Smooth muscle cell (in vitro differentiated cells): ENCODE results near the gene NRG3. TPM values are rescaled to one million over a fixed set of nuclear protein-coding genes. Genes with fewer than 3 reads are reported as not detected.
A peak's percentile ranks its signal among the peaks of the same experiment; 100 is the strongest.

ENCODE experiments used
- DNase-seq: peaks from one replicate; lab custom pipeline; 2025; ENCODE audit not compliant: unreplicated experiment; lab: John Stamatoyannopoulos, UW
- H2AFZ ChIP-seq: fragments of 200-600 bp; sonication (generic); 2 replicates; pipeline ENCODE4 v1.6.0; 2016; ENCODE audit warnings: antibody characterized with exemption, low read depth, mild to moderate bottlenecking
- H3F3A ChIP-seq: fragments of 200-600 bp; sonication (generic); 2 replicates; pipeline ENCODE4 v1.6.0; 2017; ENCODE audit warnings: antibody characterized with exemption, low read depth
- H3K27ac ChIP-seq: fragments of 200-600 bp; sonication (generic); 2 replicates; pipeline ENCODE4 v1.5.1; 2016; ENCODE audit warnings: low read depth, mild to moderate bottlenecking
- H3K27me3 ChIP-seq: fragments of 200-600 bp; sonication (generic); 2 replicates; pipeline ENCODE4 v1.6.1; 2016; ENCODE audit warnings: low read depth, mild to moderate bottlenecking
- H3K36me3 ChIP-seq: fragments of 200-600 bp; sonication (generic); 2 replicates; pipeline ENCODE4 v1.5.1; 2016; ENCODE audit warnings: low read depth
- H3K4me1 ChIP-seq: fragments of 200-600 bp; sonication (generic); 2 replicates; pipeline ENCODE4 v1.5.1; 2016; ENCODE audit warnings: low read depth
- H3K4me2 ChIP-seq: fragments of 200-600 bp; sonication (generic); 2 replicates; pipeline ENCODE4 v1.6.0; 2016; ENCODE audit warnings: mild to moderate bottlenecking
- H3K4me3 ChIP-seq: fragments of 200-600 bp; sonication (generic); 2 replicates; pipeline ENCODE4 v1.5.1; 2016; ENCODE audit warnings: mild to moderate bottlenecking
- H3K79me2 ChIP-seq: fragments of 200-600 bp; sonication (generic); 2 replicates; pipeline ENCODE4 v1.6.0; 2016; ENCODE audit warnings: low read depth, mild to moderate bottlenecking
- H3K9ac ChIP-seq: fragments of 200-600 bp; sonication (generic); 2 replicates; pipeline ENCODE4 v1.6.0; 2016; ENCODE audit warnings: low read depth
- H3K9me3 ChIP-seq: fragments of 200-600 bp; sonication (generic); replicated peaks from 2 replicates; pipeline ENCODE4 v1.5.1; 2016; ENCODE audit warnings: low read depth
- H4K20me1 ChIP-seq: fragments of 200-600 bp; sonication (generic); 2 replicates; pipeline ENCODE4 v1.6.0; 2016; ENCODE audit warnings: low read depth
- CTCF ChIP-seq: fragments of 200-600 bp; sonication (generic); IDR thresholded peaks from 2 replicates; pipeline ENCODE4 v1.5.1; 2017; ENCODE audit warnings: borderline replicate concordance, mild to moderate bottlenecking, antibody characterized with exemption; ENCODE audit not compliant: insufficient read depth, poor library complexity, severe bottlenecking
- WGBS: methylation state at CpG from one replicate; pipeline ENCODE4 v1.1.7; 2016; ENCODE audit warnings: low lambda C conversion rate; 5-methylcytosine and 5-hydroxymethylcytosine counted together
- polyA plus RNA-seq: library from polyadenylated mRNA; unstranded; fragments of >200 nt; fragmentation: Nextera tagmentation; extraction: Ambion mirVana; gene quantifications from 2 replicates; pipeline ENCODE4 v1.2.1, GENCODE V29; 2016
- total RNA-seq: library from RNA; depleted of rRNA; stranded (reverse); fragments of >200 nt; gene quantifications from 2 replicates; pipeline ENCODE4 v1.2.3, GENCODE V29; 2014

Gene NRG3
- total and polyA plus RNA-seq, 2 experiments from 2014 or later: 4.0 to 4.8 TPM

- Histone ChIP-seq H4K20me1 (no peaks in the 10 kb centered on the region), H2AFZ (peak overlapping the region; percentile 18)
These were observed 753.4 kb downstream of the NRG3 start for GRCh38 chr10:82628373-82628772.

GRCh38 chr10:82643076-82643475, 768.1 kb downstream of the NRG3 start:
- Histone ChIP-seq H3K4me2 (peak overlapping the region; percentile 69), H3F3A (no peaks in the 10 kb centered on the region), H4K20me1 (no peaks in the 10 kb centered on the region), H3K9ac (no peak overlapping the region), H3K4me1 (no peaks in the 10 kb centered on the region), H3K27me3 (no peaks in the 10 kb centered on the region), H3K4me3 (no peak overlapping the region), H3K79me2 (no peaks in the 10 kb centered on the region), H3K27ac (peak overlapping the region; percentile 63), H3K36me3 (no peaks in the 10 kb centered on the region), H3K9me3 (no peaks in the 10 kb centered on the region), H2AFZ (no peak overlapping the region)
- DNase-seq: no peak
- WGBS: 20% methylated on average over 1 of the region's 1 CpG
- TF ChIP-seq CTCF: no peak

More at GRCh38 chr10:82628373-82628772, 753.4 kb downstream of the NRG3 start:
- Histone ChIP-seq H3K79me2 (no peaks in the 10 kb centered on the region), H3K27me3 (no peaks in the 10 kb centered on the region), H3K36me3 (no peaks in the 10 kb centered on the region), H3F3A (peaks cover 19% of the 10 kb centered on the region), H3K4me3 (no peak overlapping the region), H3K9ac (no peak overlapping the region), H3K4me2 (peak overlapping the region; percentile 40), H3K4me1 (peaks cover 13% of the 10 kb centered on the region), H3K9me3 (no peaks in the 10 kb centered on the region), H3K27ac (no peak overlapping the region)
- no peak for DNase-seq
- 12% methylated on average over 3 of the region's 3 CpGs for WGBS
- TF ChIP-seq CTCF: no peak

GRCh38 chr10:82643601-82644000, 768.6 kb downstream of the NRG3 start:
- WGBS: 37% methylated on average over 5 of the region's 5 CpGs
- Histone ChIP-seq H2AFZ (no peak overlapping the region), H4K20me1 (no peaks in the 10 kb centered on the region), H3K4me1 (no peaks in the 10 kb centered on the region), H3F3A (no peaks in the 10 kb centered on the region), H3K79me2 (no peaks in the 10 kb centered on the region), H3K27me3 (no peaks in the 10 kb centered on the region), H3K4me2 (peak overlapping the region; percentile 69), H3K27ac (peak overlapping the region; percentile 63), H3K9me3 (no peaks in the 10 kb centered on the region), H3K9ac (no peak overlapping the region), H3K36me3 (no peaks in the 10 kb centered on the region), H3K4me3 (no peak overlapping the region)
- DNase-seq: no peak
- no peak for TF ChIP-seq CTCF

GRCh38 chr10:82645221-82645620, 770.2 kb downstream of the NRG3 start:
- H3K79me2 ChIP-seq: no peaks in the 10 kb centered on the region
- H3K4me1 ChIP-seq: no peaks in the 10 kb centered on the region
- DNase-seq: no peak
- H3K36me3 ChIP-seq: no peaks in the 10 kb centered on the region
- no peak overlapping the region for H2AFZ ChIP-seq
- H3K27me3 ChIP-seq: no peaks in the 10 kb centered on the region
- H3K9ac ChIP-seq: no peak overlapping the region
- no peaks in the 10 kb centered on the region for H4K20me1 ChIP-seq
- TF ChIP-seq CTCF: no peak
- no peak overlapping the region for H3K4me3 ChIP-seq
- no peak overlapping the region for H3K27ac ChIP-seq
- no peak overlapping the region for H3K4me2 ChIP-seq
- no peaks in the 10 kb centered on the region for H3K9me3 ChIP-seq
- H3F3A ChIP-seq: no peaks in the 10 kb centered on the region
